Omental fat pad (tissue), 4 donors: ENCODE results near the gene ANKRD34B. TPM values are rescaled to one million over a fixed set of nuclear protein-coding genes. Genes with fewer than 3 reads are reported as not detected.
"Not testable (repeated sequence)": the region's sequence is repeated elsewhere in the genome, so short reads cannot be mapped to it uniquely, and the experiment has no call there.

Source experiments
- ATAC-seq: fragments of 150-250 bp; one replicate; pipeline ENCODE4 v1.9.1; 2016; ENCODE audit warnings: mild to moderate bottlenecking, moderate library complexity; ENCODE audit not compliant: low FRiP score
- DNase-seq: peaks from one replicate; pipeline ENCODE4 v3.0.0-alpha.2; 2019; ENCODE audit warnings: low spot score
- total RNA-seq, 4 donors: library from RNA; depleted of rRNA; stranded (reverse); fragments of >200 nt; gene quantifications; one replicate each; pipeline ENCODE4 v1.1.0, GENCODE V29; 2016
- TF ChIP-seq, protein P1 (sequence below), 3 donors: fragments of 450-650 bp; IDR thresholded peaks; one replicate each; pipeline ENCODE4 v1.5.1; 2016 to 2017; ENCODE audit warnings: antibody characterized with exemption in 3 of 3, mild to moderate bottlenecking in 3 of 3, moderate library complexity in 2 of 3

ANKRD34B gene
- total RNA-seq, 4 donors from 2014 or later = not detected

DNA sequence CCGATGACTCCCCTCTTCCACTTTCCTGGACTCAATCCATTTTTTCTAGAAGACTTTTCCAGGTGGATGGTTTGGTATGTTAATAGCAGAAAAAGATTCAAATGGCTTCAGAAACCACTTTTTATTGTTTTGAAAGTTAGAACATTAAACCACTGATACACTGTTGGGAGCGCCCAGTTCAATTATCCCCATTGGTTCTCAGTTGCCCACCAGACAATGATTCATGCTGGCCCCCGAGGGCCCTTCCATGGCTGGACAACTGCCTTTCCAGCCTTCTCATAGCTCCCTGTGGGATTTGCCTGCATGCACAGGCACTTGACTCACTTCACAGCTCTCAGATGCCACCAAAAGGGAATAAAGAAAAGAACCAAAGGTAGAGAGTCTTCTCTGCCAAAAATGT, 21.3 kb upstream of the ANKRD34B start:
- DNase-seq (no peak), ATAC-seq (no peak)
- TF ChIP-seq, protein P1, sequence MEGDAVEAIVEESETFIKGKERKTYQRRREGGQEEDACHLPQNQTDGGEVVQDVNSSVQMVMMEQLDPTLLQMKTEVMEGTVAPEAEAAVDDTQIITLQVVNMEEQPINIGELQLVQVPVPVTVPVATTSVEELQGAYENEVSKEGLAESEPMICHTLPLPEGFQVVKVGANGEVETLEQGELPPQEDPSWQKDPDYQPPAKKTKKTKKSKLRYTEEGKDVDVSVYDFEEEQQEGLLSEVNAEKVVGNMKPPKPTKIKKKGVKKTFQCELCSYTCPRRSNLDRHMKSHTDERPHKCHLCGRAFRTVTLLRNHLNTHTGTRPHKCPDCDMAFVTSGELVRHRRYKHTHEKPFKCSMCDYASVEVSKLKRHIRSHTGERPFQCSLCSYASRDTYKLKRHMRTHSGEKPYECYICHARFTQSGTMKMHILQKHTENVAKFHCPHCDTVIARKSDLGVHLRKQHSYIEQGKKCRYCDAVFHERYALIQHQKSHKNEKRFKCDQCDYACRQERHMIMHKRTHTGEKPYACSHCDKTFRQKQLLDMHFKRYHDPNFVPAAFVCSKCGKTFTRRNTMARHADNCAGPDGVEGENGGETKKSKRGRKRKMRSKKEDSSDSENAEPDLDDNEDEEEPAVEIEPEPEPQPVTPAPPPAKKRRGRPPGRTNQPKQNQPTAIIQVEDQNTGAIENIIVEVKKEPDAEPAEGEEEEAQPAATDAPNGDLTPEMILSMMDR (IDR thresholded peaks at IDR 0.05) = no peak

DNA sequence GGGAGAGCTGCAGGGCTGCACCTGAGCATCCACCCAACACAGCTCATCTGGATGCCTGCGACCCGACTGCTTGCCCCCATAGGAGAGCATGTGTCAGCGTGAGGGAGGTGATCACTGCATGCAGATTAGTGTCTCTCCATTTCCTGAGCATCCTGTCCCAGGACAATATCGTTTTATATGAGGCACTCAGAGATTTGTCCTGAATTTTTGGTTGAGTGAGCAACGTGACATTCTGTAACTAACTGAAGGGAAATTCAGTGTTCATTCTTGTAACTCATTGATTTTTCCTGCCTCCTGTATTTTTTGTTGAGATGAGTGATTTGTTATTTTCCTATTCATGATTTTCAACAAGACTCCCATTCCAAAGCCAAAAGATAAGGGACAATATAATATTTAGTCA, 20.7 kb upstream of the ANKRD34B start:
- TF ChIP-seq, protein P1 (IDR thresholded peaks at IDR 0.05) = no peak
- ATAC-seq (no peak), DNase-seq (no peak)

DNA sequence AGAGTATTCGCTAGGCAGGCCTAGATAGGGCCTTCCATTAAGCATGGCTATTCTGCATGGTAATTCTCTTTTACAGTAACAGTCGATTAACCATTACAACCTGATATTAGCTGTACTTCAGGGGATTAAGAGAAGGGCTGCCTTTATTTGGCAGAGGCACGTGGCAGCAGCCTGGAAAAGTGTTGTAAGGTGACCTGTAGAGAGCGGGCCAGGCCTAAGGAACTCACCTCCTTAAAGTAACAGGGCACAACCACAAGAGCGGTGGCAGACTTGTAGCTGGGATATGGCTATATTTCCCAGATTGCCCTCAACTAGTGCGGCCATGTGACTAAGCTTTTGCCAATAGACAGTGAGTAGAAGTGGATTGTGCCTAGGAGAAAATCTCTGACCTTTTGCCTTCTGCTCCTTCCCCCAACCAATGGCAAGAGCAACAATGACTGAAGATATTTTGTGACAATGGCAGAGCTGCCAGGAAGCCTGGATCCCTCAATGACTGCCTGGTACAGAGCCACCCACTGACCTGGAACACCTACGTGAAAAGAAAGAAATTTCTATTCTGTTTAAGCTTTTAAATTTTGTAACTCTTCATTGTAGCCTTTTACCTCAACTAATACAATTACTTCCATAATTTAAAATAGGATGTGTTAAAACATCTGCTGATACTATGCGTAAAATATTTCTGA, 18.9 kb upstream of the ANKRD34B start:
- TF ChIP-seq, protein P1 (IDR thresholded peaks at IDR 0.05) = no peak
- no peak for ATAC-seq

DNA sequence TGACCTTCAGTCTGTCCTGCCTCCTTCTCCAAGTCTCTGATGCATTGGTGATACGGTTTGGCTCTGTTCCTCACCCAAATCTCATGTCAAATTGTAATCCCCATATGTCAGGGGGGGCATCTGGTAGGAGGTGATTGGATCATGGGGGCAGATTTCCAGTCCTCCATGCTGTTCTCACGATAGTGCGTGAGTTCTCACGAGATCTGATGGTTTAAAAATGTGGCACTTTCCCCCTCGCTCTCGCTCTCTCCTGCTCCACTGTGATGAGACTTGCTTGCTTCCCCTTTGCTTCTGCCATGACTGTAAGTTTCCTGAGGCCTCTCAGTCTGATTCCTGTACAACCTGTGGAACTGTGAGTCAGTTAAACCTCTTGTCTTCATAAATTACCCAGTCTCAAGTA, 14.7 kb upstream of the ANKRD34B start:
- DNase-seq (no peak), ATAC-seq (no peak)
- TF ChIP-seq, protein P1 (IDR thresholded peaks at IDR 0.05) = no peak

More for the DNA sequence above, 18.9 kb upstream of the ANKRD34B start:
- no peak for DNase-seq

DNA sequence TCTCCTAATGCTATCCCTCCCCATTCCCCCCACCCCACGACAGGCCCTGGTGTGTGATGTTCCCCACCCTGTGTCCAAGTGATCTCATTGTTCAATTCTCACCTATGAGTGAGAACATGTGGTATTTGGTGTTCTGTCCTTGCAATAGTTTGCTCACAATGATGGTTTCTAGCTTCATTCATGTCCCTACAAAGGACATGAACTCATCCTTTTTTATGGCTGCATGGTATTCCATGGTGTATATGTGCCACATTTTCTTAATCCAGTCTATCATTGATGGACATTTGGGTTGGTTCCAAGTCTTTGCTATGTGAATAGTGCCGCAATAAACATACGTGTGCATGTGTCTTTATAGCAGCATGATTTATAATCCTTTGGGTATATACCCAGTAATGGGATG, 10.2 kb upstream of the ANKRD34B start:
- not testable (repeated sequence) for ATAC-seq

DNA sequence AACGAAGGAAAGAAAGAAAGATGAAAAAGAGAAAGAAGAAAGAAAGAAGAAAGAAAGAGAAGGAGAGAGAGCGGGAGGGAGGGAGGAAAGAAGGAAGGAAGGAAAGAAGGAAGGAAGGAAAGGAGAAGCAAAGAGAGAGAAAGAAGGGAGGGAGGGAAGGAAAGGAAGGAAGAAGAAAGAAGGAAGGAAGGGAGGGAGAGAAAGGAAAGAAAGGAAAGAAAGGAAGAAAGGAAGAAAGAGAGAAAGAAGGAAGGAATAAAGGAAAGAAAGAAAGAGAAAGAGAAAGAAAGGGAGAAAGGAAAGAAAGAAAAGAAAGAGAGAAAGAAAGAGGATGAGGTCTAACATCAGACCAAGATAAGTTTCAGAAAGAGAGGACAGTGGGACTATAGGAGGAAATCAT, 9.0 kb upstream of the ANKRD34B start:
- TF ChIP-seq, protein P1 (IDR thresholded peaks at IDR 0.05) = no peak
- no peak for DNase-seq
- ATAC-seq = no peak

More for the DNA sequence above, 10.2 kb upstream of the ANKRD34B start:
- not testable (repeated sequence) for DNase-seq

DNA sequence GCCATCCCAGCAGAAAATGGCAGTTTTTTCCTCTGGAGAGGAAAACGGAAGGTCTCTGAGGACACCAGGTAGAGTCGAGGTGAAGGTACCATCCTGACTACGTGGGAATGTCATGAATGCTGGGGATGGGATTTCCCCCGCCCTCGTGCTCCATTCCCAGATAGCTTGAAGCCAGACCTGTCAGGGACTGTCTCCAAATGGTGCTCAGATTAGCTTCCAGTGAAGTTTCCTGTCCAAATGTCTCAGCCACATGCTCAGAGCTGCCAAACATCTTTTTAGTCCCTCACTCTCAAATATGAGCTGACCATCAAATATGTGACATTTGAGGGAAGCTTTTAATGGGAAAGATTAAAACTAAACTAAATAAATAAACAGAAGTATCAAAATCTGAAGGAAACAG, 7.6 kb upstream of the ANKRD34B start:
- TF ChIP-seq, protein P1 (IDR thresholded peaks at IDR 0.05) = no peak
- DNase-seq (no peak), ATAC-seq (no peak)
